ENCODE measurements around the gene TLCD3A. TPM values are rescaled to one million over a fixed set of nuclear protein-coding genes. Genes with fewer than 3 reads are reported as not detected.

The TLCD3A gene
- total RNA-seq, 1 donor from 2014 or later = 9.4 TPM

DNA sequence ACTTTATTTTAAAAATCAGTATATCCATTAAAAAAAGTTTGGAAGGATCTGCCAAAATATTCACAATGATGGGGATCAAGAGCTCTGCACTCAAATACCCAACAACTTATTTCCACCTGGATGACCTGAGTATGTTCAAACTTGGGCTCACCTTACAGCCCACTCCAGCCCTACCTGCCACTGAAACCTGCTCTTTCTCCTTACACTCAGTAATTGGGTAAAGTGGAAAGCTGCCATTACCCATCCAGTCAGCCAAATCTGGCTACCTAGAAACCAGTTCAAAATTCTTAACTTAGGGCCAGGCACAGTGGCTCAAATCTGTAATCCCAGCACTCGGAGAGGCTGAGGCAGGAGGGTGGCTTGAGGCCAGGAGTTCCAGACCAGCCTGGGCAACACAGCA, 27.4 kb upstream of the TLCD3A start:
- peaks cover 2% of the 10 kb centered on the region for H3K4me1 Mint-ChIP-seq (ENCODE audit: low read depth, unreplicated experiment)
- DNase-seq = no peak
- no peaks in the 10 kb centered on the region for H3K27me3 Mint-ChIP-seq (ENCODE audit: unreplicated experiment)
- H3K36me3 Mint-ChIP-seq (ENCODE audit: unreplicated experiment) = no peaks in the 10 kb centered on the region
- no peak overlapping the region for H3K4me3 Mint-ChIP-seq (ENCODE audit: unreplicated experiment)
- H3K9me3 Mint-ChIP-seq (ENCODE audit: unreplicated experiment) = no peaks in the 10 kb centered on the region
- no peak overlapping the region for H3K27ac Mint-ChIP-seq (ENCODE audit: unreplicated experiment)
- TF ChIP-seq, protein P1, sequence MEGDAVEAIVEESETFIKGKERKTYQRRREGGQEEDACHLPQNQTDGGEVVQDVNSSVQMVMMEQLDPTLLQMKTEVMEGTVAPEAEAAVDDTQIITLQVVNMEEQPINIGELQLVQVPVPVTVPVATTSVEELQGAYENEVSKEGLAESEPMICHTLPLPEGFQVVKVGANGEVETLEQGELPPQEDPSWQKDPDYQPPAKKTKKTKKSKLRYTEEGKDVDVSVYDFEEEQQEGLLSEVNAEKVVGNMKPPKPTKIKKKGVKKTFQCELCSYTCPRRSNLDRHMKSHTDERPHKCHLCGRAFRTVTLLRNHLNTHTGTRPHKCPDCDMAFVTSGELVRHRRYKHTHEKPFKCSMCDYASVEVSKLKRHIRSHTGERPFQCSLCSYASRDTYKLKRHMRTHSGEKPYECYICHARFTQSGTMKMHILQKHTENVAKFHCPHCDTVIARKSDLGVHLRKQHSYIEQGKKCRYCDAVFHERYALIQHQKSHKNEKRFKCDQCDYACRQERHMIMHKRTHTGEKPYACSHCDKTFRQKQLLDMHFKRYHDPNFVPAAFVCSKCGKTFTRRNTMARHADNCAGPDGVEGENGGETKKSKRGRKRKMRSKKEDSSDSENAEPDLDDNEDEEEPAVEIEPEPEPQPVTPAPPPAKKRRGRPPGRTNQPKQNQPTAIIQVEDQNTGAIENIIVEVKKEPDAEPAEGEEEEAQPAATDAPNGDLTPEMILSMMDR (IDR thresholded peaks at IDR 0.05; ENCODE audit: partially characterized antibody, unreplicated experiment) = no peak

DNA sequence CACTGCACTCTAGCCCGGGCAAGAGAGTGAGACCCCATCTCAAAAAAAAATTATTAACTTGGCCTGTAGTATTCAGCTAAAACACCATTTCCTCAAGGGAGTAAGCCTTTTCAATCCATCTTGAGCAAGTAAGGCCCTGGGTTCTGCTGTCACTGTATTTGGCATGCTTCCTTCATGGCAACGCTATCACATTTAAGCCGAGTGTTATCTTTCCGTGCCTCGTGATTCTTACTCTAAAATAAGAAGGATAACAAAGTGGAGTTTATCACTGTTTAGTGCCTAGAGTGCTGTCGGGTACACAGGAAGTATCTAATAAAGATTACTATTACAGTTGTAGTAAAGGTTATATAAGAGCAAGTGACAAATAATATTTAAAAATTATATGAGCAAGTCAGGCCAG, 26.5 kb upstream of the TLCD3A start:
- H3K4me1 Mint-ChIP-seq (ENCODE audit: low read depth, unreplicated experiment) = peaks cover 2% of the 10 kb centered on the region
- TF ChIP-seq, protein P1 (IDR thresholded peaks at IDR 0.05; ENCODE audit: partially characterized antibody, unreplicated experiment) = no peak
- H3K27me3 Mint-ChIP-seq (ENCODE audit: unreplicated experiment) = no peaks in the 10 kb centered on the region
- H3K9me3 Mint-ChIP-seq (ENCODE audit: unreplicated experiment) = no peaks in the 10 kb centered on the region
- DNase-seq = no peak
- H3K27ac Mint-ChIP-seq (ENCODE audit: unreplicated experiment) = no peak overlapping the region
- H3K36me3 Mint-ChIP-seq (ENCODE audit: unreplicated experiment) = no peaks in the 10 kb centered on the region
- no peak overlapping the region for H3K4me3 Mint-ChIP-seq (ENCODE audit: unreplicated experiment)

DNA sequence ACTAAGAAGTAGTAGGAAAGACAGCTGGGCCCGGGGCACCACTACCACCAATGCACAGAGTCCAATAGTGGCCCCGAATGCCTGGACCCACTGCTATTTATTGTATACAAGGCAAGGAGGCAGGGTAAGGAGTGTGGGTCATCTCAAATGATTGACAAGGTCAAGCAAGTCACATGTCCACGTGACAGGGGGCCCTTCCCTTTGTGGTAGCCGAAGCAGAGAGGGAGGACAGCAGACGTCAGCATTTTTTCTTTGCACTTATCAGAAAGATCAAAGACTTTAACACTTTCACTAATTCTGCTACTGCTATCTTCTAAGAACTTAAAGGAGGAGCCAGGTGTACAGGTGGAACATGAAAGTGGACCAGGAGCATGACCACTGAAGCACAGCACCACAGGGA, 24.3 kb upstream of the TLCD3A start:
- Mint-ChIP-seq H3K4me3 (ENCODE audit: unreplicated experiment) (no peak overlapping the region), H3K9me3 (ENCODE audit: unreplicated experiment) (no peaks in the 10 kb centered on the region), H3K36me3 (ENCODE audit: unreplicated experiment) (no peaks in the 10 kb centered on the region), H3K27ac (ENCODE audit: unreplicated experiment) (no peak overlapping the region), H3K27me3 (ENCODE audit: unreplicated experiment) (peaks cover 5% of the 10 kb centered on the region), H3K4me1 (ENCODE audit: low read depth, unreplicated experiment) (peaks cover 2% of the 10 kb centered on the region)
- no peak for DNase-seq
- TF ChIP-seq, protein P1 (IDR thresholded peaks at IDR 0.05; ENCODE audit: partially characterized antibody, unreplicated experiment) = no peak

DNA sequence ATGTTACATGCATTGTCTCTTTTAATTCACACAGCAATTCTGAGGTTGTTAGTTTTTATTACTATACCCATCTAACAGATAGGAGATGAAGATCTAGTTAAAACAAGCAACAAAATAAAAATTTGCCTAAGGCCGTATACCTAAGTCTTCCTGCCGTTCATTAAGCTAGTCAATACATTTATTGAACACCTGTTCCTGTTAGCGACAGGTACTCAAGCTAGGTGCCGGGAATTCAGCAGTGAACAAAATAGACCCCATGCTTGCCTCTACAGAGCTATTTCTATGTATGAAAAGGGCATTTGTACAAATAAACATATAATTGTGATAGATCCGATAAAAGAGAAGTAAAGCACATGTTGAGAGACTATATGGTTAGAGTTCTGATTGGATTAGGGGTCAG, 14.3 kb upstream of the TLCD3A start:
- H3K4me3 Mint-ChIP-seq (ENCODE audit: unreplicated experiment) = no peak overlapping the region

DNA sequence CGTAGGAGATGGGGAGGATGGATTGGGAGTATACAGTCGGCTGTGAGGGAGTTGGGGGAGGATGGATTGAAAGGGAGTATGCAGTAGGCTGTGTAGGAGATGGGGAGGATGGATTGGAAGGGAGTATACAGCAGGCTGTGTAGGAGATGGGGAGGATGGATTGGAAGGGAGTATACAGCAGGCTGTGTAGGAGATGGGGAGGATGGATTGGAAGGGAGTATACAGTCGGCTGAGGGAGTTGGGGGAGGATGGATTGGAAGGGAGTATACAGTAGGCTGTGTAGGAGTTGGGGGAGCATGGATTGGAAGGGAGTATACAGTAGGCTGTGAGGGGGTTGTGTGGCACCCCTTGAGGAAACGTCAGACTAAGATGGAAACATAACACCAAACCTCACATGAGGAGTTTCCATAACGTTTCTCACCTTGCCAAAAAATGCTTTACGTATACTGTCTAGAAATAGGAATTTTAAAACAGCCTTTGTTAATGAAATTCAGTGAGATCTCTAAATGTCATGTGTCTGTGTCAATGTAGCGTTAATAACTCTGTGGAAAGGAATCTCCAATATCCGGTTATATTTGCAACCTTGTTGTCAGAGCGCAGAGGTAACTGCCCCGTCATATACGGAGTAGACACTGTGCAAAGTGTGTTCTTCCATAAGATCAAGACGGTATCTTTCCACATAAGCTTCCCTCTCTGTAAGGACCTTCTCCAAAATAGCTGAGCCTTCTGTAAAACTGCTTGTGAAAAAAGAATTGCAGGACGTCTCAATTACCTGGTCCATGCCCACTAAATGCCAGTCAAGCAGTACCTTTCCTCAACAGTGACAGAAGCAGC, 11.5 kb upstream of the TLCD3A start:
- H3K27ac Mint-ChIP-seq (ENCODE audit: unreplicated experiment) = no peak overlapping the region

More for the DNA sequence above, 14.3 kb upstream of the TLCD3A start:
- TF ChIP-seq, protein P1 (IDR thresholded peaks at IDR 0.05; ENCODE audit: partially characterized antibody, unreplicated experiment) = no peak
- Mint-ChIP-seq H3K36me3 (ENCODE audit: unreplicated experiment) (no peaks in the 10 kb centered on the region), H3K27ac (ENCODE audit: unreplicated experiment) (no peak overlapping the region), H3K27me3 (ENCODE audit: unreplicated experiment) (peaks cover 2% of the 10 kb centered on the region), H3K4me1 (ENCODE audit: low read depth, unreplicated experiment) (peaks cover 3% of the 10 kb centered on the region), H3K9me3 (ENCODE audit: unreplicated experiment) (peaks cover 4% of the 10 kb centered on the region)
- no peak for DNase-seq

More for the DNA sequence above, 11.5 kb upstream of the TLCD3A start:
- Mint-ChIP-seq H3K36me3 (ENCODE audit: unreplicated experiment) (no peaks in the 10 kb centered on the region), H3K27me3 (ENCODE audit: unreplicated experiment) (no peaks in the 10 kb centered on the region), H3K4me3 (ENCODE audit: unreplicated experiment) (no peak overlapping the region), H3K4me1 (ENCODE audit: low read depth, unreplicated experiment) (no peaks in the 10 kb centered on the region), H3K9me3 (ENCODE audit: unreplicated experiment) (no peaks in the 10 kb centered on the region)
- TF ChIP-seq, protein P1 (IDR thresholded peaks at IDR 0.05; ENCODE audit: partially characterized antibody, unreplicated experiment) = no peak
- DNase-seq = no peak
